TTC549 (cell line): Measurements from ENCODE around the gene CABP2.
A peak's percentile ranks its signal among the peaks of the same experiment; 100 is the strongest.

Experiments
- FAIRE-seq: peaks from 2 replicates; lab custom pipeline; 2012; peaks lifted over from hg19 to GRCh38; lab: Jason Lieb, UNC

CABP2 gene

DNA sequence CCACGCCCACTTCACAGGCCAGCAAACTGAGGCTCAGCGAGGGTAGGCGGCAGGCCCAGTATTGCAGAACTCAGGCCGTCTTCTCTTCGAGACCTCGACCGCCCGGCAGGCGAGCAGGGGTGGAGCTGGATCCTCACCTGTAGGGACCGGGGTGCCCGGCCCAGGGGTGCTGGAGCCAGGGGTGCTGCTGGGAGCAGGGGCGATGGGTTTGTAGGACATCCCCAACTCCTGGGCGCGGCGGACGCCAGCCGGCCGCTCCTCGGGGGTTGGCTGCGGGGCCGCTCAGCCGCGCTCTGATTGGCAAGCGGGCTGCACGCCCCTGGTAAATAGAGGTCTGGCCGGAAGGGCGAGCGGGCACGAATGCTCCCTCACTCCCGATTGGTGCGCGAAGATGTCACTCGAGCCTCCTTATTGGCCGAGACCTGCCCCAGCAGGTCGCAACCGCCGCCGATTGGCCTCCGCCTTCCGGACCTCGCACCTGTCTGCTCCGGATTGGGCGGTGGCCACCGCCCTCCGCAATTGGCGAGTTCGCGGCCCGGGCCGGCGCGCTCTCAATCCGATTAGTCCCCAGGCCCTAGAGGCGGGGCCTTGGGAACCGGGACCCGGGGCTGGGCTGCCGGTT is 15.3 kb downstream of the CABP2 start, which contains the start of gene CDK2AP2:
Gene CDK2AP2, minus strand, starts transcription at position 299 of the 622 bp plus-strand sequence. Its CDS starts 80 bp downstream, at position 219.
- peak; percentile 87 for FAIRE-seq

GRCh38 chr11:67507242-67507863 is 15.9 kb downstream of the CABP2 start:
- FAIRE-seq = no peak

- no peak for FAIRE-seq
These were observed 16.7 kb downstream of the CABP2 start for GRCh38 chr11:67506426-67507051.

- FAIRE-seq = no peak
These were observed 17.4 kb downstream of the CABP2 start for GRCh38 chr11:67505605-67506396.

DNA sequence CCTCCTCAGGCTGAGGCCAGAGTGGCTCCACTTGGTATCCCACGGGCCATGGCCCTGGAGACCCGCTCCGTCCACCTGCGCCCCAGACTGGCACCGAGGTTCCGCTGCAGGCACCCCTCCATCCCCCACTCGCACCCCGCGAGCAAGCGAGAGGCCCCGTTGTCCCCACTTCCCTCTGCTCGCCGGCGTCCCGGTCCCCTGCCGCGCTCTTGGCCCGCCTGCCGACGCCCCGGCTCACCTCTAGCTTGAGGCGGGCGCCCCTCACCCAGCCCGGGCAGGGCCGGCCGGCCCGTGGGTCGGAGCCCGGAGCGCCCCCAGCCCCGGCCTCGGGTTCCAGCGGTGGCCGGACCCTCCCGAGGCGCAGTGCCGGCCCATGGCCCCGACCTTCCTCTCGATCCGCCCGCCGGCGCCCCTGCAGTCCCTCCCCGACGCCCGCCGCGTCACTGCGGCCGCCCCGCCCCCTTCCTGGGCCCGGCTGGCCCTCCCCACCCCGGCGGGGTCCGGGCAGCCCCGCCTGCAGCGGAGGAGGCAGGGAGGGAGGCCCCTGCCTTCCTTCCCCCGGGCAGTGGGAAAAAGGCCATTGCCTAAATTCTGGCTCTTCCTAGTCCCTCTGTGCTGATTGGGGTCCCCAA is 18.2 kb downstream of the CABP2 start, which contains the start of gene PITPNM1:
Gene PITPNM1, minus strand, starts transcription at position 414 of the 632 bp plus-strand sequence. CDS start 1,183 bp downstream, outside the sequence.
- no peak for FAIRE-seq

- FAIRE-seq = no peak
These were observed 19.0 kb downstream of the CABP2 start for GRCh38 chr11:67504005-67504949.

DNA sequence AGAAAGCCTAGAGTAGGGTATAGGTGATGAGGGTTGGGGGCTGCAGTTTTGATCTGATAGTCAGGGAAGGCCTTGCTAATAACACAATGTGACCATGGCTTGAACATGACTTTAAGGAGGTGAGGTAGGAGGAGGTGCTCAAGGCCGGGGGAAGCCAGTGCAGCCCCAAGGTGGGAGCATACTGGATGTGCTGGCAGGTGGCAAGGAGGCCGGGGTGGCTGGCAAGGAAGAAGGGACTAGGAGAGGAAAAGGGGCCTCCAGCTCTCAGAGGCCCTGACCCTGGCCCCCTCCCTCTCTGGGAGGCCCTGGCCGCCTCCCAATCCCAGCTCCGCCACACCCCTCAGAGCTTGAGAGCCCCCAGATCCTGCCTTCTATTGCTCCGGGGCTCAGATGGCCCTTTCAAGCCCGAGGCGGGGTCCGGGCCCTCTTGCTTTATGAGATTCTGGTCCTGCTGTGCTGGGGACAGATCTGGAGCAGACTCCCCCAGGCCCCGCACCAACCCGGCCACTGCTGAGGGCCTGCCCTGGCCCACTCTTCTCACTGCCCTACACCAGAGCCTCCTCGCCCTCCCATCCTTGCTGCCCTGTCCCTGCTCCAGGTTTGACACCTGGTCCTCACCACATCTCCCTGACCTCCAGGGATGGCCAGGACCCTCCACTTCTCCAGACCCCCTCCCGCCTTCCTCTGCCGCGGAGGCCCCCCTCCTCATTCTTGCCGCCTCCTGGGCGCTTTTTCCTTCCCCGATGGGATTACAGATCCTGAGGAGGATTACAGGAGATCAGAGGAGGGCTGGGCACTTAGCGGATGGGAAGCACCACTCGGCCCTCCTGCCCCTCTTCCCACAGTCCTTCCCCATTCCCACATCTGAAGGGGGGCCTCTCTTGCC is 19.9 kb downstream of the CABP2 start:
- FAIRE-seq = no peak

- FAIRE-seq = no peak
These were observed 20.8 kb downstream of the CABP2 start for GRCh38 chr11:67502328-67502979.

- no peak for FAIRE-seq
These were observed 21.4 kb downstream of the CABP2 start for GRCh38 chr11:67501854-67502253.

DNA sequence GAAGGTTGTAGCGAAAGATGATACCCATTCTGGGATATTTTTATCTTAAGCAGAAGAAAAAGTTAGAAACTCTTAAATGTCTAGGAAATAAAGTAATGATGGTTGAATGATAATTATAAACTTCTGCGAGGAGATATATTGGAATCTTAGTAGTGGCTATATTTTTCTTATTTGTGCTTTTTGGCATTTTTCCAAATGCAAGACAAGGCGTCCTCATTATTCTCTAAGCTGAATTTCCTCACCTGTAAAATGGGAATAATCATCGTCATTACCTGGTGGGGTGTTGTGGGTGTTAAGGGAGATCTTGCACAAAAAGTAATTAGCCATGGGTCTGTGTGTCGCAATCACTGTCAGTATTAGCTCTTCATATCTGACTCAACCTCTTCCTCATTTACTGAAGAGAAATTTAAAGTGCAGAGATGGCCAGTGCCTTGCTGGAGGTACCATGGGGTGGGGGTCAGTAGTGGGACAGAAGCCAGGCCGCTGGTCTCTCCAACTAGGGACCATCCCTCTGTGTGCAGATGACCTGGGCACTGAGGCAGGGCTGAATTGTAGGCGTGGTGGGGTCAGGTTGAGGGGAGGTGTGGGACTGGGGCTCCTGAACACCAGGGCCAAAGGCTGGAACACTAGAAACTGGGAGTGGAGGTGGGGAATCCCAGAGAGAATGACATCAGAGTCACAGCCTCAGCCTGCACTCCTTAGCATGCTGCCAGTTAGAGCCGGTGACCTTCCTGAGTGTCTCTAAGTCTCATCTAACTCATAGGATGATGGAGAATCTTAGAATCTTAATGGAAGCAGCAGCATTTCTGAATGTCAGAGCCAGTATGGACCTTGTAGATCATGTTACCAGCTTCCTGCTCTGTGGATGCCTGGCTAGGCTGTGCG is 22.2 kb downstream of the CABP2 start:
- no peak for FAIRE-seq

DNA sequence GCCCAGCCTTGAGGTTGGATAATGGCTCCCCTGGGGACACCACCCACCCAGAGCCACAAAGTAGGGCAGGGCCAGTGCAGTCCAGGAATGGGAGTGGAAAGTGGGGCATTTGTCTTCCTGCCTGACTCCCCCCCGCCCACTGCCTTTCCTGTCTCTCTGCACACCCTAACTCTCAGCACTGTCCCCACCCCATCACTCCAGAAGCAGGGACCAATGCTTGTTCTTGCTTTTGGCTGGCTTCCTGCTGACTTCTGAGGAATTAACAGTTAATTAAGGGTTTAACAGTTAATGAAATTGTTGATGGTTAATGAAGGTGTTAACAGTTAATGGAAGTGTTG is 22.8 kb downstream of the CABP2 start:
- no peak for FAIRE-seq

DNA sequence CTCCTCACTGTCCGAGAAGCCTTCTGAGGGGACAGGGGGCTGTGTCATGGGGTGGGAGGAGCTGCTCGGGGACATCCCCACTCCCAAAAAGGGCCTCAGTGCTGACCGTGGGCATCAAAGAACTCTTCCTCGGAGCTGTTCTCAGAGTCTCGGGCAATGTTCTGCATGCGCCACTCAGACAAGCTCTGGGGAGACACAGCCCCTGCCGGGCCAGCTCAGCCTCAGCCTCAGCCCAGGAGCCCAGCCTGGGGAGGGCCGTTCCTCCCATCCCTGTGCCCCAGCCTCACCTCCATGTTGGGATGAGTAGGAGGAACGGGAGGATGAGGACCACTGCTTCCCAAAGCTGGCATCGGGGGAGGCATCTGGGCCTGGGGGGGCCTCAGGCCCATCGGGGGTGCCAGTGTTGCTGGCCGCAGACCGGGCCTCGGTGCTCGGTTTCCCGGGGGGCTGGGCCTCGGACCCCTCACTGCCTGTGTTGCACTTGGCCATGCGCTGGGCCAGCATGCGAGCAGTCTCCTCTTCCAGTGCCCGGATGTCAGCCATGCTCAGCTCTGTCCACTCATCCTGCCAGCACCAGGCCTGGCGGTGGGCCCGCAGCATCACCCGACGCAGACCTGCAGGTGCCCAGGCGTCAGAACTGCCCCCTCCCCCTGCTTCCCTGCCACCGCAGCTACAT is 23.3 kb downstream of the CABP2 start:
- FAIRE-seq = no peak

DNA sequence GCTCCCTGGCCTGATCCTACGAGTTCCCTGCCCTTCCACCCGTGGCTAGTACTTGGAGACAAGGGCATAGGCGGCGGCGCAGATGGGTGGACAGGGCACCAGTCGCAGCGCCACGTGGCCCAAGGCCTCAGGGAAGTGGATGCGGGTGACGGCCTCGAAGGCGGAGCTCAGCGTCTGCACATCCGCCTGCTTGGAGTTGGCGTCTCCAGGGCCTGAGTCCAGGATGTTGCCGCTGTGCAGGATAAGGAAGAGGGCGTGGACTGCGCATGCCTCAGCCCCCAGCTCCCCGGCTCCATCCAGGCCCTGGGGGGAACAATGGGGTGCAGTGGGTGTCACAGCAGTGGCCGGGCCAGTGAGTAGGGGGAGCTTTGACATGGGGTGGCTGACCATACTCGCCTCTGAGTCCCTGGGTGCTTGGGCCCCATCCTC is 24.7 kb downstream of the CABP2 start:
- no peak for FAIRE-seq

- no peak for FAIRE-seq
These were observed 25.5 kb downstream of the CABP2 start for GRCh38 chr11:67497656-67498291.

DNA sequence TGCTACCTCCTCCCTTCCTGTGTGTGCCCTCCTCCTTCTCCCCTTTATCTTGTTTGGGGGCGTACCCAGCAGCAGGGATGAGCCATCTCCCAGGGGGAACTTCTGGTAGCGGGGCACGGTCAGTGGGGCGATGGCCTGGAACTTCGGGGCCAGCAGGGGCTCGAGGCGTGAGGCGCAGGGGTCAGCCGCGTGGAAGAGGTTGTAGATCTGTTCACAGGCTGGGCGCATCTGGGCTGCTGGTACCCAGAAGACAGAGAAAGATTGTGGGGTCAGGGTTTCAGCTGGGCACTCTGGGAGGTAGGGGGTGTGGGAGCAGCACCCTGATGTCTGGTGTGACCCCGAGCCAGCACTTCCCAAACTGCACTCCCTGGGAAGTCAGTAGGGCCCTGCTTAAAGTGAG is 27.1 kb downstream of the CABP2 start:
- no peak for FAIRE-seq

- no peak for FAIRE-seq
These were observed 27.8 kb downstream of the CABP2 start for GRCh38 chr11:67495234-67496005.
